Erythroblast (primary cell): ENCODE results near the gene RB1.

ENCODE experiments used
- GATA1 ChIP-seq: IDR thresholded peaks from 2 replicates; pipeline ENCODE4 v1.6.1; 2011; ENCODE audit warnings: low read depth, mild to moderate bottlenecking, control low read depth, low read length, moderate library complexity
- POLR2A ChIP-seq: IDR thresholded peaks from 2 replicates; pipeline ENCODE4 v1.6.1; 2011; ENCODE audit warnings: mild to moderate bottlenecking, low read length

- TF ChIP-seq POLR2A (no peak), GATA1 (no peak)
Measured at GRCh38 chr13:48255090-48255489, 48.5 kb upstream of the RB1 start.
